Stimulated activated CD4-positive, alpha-beta T cell treated with anti-CD3 and anti-CD28 coated beads, Interleukin-4, amount 100 ng/mL, for 24 hours (primary cell): ENCODE measurements around the gene BMPER.

Experiments used
- DNase-seq: peaks from one replicate; pipeline ENCODE4 v3.0.0-alpha.2; 2020

Gene BMPER

DNA sequence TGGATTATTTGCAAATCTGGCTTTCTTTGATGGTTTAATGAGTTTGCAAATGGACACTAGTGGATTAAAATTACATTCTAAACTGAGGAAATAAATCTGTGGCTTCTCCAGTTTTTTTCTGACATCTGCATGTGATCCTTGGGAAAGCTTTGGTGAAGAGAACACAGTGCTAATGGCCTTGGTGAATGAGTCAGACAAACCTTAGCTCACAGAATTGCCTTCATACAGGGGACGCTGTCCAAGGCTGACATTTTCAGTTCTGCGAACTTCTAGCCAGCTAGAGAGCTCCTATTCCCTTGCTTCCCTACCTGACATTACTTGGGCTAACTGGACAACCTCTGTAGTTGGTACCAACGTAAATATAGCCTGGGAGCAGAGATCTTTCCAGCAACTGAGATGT is 21.2 kb downstream of the BMPER start:
- no peak for DNase-seq

DNA sequence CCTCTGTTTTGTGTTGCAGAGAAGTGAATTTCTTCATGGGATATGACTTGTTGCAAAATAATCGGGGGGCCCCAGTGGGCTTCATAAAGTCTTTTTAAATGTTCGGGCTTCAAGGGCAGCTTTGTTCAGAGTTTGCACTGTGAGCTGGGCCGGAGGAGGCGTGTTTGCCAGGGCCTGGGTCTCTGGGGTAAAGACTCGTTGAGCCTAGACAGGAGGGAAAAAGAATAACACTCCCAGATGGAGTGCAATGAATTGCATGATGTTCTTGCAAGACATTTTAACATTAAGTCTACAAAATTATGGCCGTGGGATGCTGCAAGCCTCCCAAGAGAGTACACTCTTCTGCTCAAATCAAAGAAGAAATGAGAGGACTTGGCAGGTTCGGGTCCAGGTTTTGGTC is 23.6 kb downstream of the BMPER start:
- no peak for DNase-seq

DNA sequence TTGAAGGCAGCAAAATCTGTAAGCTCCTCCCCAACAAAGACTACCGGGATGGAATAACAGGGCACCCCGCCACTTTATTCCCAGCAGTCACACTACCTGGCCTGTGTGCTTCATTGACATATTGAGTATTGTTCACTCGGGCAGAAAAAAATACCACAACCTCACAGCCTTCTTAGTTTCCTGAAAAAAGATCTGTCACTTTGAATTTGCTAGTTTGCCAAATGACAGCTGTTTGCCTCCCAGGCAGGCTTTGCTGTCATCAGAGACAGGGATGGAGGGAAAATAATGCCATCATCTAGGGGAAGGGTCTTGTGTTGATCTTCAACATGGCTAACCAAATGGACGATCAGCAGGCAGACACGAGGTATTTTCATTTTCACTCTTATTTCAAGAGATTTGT is 26.9 kb downstream of the BMPER start:
- DNase-seq = no peak

DNA sequence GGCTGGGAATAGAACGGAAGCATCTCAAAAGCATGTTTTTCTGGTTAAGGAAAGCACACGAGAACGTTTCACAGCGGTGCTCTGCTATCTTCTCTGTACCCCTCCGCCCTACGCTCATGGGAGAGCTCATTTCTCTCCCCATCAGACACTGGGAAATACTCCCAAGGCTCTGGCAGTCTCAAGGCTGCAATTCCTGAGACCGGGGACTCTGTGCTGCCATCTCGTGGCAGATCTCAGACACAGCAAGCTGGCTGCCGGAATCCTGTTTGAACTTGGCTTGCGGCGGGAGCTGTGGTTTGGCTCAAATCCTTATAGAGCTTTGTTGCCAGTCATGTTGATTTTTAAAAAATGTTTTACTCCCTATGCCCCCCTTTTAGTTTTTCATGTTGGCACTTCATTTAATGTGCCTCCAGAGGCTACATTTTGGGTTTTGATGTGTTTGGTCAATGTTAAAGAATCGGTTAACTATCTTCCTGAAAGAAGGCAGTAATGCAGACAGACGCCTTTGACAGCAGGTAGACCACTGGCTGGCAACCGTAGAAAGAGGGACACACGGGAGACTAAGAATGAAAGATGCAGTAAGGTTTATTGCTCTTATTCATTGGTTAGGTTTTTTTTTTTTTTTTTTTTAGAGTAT is 27.6 kb downstream of the BMPER start:
- peak; percentile 64 for DNase-seq

DNA sequence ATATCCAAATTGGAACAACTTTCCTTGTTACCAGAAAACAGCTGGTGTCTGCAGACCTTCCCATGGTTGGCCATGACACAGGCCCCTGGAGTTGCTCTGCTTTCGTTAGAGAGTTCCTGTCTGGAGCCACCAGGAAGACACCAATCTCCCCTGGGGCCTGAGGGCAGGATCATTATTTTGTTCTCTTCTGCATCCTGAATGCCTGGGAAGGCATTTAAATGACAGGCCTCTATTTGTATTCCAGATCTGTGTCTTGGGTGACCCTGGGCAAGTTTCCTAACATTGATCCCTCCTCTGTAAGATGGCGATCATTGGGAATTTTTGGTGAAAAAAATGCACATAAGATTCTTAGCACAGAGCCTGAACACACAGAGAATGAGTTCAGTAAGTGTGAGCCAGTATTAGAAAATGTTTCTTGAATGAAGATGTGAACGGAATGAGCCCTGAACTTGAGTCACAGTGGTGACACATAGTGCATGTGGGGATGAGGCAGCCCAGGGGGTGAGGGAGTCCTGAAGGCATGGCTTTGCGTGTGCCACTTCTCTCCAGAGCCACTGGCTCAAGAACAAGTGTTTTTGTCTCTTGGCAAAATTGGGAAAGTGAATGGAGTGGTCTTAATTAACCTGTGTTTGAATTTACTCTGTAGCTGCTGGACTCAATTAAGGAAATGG is 28.4 kb downstream of the BMPER start:
- no peak for DNase-seq

DNA sequence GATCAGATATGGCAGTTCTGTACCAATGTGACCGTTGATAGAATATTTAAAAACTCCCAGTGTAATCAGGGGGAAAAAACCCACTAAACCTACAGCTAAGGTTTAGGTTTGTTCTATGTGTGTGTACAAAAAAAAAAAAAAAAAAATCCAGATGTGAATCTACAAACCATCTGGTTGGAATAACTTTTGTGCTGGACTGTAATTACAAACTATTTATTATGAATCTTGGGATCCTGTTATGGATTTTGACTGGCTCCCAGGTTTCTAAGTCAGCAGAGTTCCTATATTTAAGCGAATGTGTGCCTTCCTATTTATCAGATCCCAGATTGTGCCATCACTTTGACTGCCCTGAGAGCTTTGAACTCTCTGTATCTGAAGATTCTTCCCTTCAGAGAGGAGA is 29.1 kb downstream of the BMPER start:
- DNase-seq = no peak

DNA sequence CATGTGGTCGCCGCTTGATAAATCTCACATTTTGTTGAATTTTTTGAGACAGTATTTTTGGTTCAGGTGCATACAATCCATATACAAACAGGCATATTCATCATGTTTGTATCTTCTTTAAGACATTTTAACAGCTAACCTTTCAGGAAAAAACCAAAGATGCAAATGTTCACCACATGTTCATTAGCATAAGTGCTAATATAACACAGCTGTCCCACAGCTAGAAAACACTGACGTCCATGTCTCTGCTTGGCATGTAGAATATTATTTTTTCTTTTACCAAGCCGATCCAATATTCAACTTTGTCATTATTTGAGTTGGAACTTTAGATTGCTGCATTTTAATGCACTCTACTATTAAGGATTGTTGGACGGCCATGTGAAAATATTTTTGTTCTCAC is 31.2 kb downstream of the BMPER start:
- DNase-seq = no peak

DNA sequence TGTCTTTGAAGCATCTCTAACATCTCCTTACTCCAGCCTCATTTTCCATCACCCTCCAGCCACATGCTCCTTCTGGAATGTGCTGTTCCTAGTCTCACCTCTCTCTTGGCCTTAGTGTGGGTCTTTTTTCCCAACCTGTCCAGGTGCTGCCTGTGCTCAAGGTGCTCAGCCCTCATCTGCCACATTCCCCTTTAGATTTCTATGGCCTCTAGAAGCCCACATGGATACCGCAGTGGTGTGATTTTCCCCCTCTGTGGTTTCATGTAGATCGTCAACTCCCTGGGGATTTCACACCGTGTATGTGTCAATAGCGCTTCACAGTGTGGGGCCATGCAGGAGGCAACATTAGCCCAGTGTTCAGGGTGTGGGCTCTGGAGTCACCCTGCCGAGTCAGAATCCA is 32.5 kb downstream of the BMPER start:
- DNase-seq = no peak

DNA sequence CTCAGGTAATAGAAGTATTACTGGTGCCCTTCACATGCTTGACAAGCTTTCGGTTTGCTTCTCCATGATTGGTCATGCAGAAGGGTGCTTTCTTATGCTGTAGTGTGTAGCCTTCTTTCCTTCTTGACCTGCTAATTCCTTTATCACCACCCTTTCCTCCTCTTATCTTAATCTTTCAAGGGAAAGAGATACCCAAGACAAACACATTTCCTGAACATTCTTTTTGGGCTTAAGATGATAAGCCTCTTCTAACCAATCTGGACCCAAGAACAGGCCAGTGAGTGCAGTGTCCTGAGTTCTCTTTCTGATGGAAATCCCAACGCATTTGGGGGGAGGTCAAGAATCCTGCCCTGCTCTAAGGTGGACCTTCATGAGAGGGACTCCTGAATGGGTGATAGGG is 33.8 kb downstream of the BMPER start:
- DNase-seq = no peak

DNA sequence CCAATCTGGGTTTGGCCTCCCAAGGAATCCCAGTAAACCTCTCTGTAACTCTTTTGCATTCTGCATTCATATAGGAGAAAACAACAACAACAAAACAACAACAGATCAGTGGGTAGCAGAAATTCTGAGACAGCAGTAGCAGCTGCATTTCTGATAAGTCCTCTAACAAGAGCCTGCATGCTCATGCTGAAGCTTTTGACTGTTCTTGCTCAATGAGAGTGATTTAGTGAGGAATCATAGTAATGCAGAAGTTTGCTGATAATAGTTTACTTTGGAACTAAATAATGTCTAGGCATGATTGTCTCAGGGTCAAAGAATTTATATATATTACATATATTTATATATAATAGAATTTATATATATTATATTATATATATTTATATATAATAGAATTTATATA is 35.2 kb downstream of the BMPER start:
- DNase-seq = no peak

DNA sequence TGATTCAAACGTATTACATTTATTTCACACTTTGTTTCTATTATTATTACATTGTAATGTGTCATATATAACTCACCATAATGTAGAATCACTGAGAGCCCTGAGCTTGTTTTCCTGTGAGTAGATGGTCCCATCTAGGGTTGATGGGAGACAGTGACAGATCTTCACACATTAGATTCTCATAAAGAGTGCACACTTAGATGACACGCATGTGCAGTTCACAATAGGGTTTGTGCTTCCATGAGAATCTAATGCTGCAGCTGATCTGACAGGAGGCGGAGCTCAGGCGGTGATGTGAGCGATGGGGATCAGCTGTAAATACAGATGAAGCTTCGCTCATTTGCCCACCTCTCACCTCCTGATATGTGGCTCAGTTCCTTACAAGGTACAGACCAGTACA is 36.1 kb downstream of the BMPER start:
- DNase-seq = no peak

DNA sequence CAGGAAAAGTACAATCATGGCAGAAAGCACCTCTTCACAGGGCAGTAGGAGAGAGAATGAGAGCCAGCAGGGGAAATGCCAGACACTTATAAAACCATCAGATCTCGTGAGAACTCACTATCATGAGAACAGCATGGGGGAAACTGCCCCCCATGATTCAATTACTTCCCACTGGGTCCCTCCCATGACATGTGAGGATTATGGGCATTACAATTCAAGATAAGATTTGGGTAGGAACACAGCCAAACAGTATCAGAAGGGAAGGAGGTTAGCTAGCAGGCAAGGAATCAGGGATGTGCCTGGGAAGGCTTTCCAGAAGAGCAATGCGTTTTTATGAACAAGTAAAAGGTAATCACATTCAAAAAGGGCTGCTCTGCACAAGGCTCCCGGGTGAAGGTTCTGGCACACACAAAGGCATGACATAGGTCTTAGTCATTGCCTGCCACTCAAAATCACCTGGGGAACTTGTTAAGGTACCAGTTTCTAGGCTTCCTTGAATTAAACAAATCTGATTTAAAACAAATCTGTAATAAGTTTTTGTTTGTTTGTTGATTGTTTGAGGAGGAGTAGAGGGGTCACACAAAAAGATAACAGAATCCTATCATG is 40.9 kb downstream of the BMPER start:
- DNase-seq = no peak

DNA sequence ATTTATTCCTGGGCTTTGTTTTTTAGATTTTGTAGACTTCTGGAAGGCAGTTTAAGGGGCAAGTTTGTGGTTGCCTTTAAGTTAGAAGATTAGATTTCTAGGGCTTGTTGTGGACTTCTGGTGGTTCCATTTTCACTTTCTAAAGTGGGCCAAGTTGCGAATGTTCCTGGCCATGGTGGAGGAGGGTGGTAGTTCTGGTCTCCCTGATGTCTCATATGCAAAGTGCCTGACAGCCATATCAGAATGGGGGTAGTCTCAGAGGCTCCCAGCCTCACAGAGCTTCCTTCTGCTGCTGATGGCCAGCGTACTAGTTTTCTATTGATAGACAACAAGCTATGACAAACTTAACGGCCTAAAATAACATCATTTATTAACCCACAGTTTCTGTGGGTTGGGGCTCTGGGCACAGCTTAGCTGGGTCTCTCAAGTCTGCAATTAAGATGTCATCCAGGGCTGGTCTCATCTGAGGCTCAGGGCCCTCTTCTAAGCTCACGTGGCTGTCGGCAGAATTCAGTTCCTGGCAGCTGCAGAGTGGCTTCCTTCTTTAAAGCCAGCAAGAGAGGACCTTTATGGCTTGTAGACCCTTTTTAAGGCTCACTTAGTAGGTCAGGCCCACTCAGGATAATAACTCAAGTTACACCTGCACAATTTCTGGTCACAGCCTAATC is 44.8 kb downstream of the BMPER start:
- no peak for DNase-seq

DNA sequence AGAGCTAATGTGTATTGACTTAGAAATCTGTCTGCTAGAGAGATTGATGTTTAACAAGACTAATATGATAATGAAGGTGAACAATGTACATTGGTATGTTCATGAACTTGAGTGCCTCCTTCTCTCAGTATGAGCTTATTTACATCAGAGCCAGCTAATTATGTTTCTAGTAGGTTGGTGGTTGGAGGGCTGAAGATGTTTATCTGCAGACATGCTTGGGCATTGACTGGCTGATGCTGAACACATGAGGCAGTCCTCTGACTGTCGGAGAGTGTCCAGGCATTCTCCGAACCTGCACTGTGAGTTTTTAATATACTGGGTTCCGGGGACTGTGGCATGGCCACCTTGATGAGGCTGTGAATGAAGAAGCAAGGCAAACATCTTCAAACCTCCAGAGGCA is 47.5 kb downstream of the BMPER start:
- no peak for DNase-seq

DNA sequence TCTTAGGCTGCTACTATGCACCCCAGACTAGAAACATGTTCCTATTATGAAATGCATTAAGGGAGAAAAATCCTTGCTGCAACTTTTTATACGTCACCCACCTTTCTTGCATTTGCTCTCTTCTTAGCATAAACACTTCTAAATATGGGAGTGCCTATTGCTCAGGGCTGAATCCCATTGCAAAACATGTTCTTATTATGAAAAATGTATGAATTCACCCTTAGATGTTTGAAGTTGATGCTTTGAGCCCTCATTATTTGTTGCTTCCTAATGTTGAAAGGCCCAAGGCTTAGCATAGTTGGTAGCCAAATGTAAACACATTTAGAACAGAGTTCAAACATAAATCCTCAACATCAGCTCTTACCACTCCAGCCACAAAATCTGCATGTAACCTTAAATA is 52.8 kb downstream of the BMPER start:
- no peak for DNase-seq

DNA sequence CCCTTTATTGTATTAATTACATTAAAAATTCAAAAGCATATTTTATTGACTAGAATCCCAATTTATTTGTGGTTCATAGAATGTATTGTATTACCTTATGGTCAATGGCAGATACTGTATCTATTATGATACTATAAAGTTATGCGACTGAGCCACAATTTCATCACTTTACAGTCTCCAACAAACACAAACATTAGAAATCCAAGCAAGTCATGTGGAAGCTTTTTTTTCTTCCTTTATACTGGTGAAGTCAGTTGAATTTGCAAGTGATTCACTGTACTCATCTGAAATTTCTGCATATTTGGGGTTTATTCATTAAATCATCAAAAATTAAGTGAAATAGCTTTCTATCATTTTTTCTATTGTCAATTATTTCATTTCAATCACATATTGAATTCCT is 54.3 kb downstream of the BMPER start:
- DNase-seq = no peak

DNA sequence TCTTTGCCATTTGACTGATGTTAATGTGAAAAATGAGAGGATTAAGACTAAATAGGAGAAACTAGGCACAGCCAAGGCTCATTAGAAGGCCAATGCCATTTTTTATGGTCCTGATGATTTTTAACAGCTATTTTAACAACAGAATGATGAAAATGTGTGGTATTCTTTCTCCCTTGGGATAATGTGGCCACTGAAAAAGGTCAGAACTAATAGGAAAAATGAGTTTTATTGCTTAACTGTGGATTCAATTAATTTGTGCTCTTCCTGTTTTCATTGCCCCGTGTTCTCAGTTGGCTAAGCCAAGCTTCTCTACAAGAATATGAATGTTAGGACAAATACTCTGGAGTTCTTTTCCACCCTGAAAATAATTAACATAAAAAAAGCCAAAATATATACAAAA is 56.6 kb downstream of the BMPER start:
- DNase-seq = no peak

DNA sequence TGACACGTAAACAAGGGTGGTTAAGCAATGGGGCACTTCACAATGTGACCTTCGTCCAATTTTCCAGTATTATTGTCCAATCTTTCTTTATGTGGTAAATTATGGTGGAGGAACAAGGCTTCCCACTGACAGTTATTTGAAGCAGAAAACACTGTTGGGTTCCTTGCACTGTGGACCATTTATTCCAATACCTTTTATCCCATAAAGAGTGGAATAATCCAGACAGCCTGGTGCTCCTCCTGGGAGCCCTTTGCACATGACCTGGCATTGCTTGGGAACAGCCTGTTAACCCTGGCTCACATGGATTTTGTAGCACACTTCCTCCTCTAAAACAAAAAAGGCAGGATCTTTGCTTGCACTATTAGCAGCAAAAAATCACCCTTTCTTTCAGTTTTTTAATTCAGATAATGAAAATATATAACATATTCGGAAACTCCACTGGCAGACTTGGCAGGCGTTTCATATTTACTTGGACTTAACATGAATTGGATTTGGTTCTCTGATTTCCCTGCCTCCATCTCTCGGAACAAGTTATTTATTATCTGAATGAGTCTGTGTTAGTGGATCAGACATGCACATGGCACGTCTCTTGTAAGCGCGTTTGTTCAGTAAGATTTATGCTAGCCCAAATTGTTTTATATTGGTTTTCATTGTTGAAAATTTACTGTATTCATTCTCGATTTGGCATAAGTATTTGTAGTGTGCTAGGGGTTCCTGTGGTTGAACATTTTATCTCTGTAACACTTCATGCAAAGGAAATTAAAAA is 59.3 kb downstream of the BMPER start:
- DNase-seq = no peak

DNA sequence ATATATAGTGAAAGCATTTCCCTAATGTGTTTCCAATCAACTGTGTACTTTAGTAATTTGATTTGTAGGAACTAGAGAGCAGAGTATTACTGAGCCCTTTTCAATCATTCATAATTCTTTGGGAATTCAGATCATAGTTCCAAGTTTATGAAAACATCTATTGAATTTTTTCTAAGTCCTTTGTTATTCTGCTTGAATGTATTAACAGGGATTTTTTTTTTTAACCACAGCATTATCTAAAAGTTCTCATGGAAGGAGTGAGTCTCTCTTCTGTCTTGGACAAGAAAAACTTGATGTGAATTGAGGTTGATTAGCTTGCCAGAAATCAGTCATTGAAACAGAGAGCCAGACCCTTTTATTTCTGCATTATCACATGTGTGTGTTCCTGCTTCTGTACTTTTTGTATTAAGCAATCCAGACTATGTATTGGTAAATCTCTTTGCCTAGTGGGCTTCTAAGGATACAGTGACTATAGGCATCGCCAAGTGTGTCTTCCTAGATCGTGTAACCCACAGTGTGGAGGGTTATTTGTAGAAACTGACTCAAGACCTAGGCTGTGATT is 59.9 kb downstream of the BMPER start:
- DNase-seq = no peak

DNA sequence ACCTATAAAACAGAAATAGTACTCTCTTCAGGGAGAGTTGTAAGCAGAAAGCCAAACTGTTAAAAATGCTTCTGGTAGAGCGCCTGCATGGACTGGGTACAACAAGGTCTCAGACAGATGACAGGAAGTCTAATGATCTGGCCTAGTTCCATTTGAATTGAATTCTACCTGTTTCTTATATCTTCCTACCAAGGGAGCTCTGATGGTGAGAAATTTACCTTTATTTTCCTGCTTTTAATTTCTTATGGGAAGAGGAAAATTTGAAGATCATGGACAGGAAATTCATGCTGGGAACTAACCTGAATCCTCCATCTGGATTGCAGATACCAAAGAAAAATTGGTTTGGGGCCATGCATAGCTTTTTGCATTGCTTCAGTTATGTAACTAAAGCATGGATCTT is 63.3 kb downstream of the BMPER start:
- no peak for DNase-seq

DNA sequence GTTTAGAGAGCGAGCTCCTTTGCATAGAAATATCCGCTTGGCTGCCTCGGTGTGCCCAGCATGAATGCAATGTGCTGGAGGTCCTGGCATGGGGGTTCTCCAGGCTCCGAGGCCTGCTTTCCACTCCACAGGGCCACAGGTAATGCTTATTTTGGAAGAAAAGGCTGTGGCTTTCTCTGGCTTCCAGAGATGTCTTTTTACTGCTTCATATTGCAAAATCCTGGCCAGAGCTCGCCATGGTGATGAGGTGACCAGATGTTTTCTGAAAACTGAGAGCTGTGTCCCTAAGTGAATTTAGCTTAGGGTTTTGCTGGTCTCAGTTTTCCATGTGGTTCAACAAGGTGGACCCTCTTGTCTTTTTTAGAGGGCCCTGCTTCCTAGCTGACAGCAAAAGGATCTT is 65.2 kb downstream of the BMPER start:
- no peak for DNase-seq

DNA sequence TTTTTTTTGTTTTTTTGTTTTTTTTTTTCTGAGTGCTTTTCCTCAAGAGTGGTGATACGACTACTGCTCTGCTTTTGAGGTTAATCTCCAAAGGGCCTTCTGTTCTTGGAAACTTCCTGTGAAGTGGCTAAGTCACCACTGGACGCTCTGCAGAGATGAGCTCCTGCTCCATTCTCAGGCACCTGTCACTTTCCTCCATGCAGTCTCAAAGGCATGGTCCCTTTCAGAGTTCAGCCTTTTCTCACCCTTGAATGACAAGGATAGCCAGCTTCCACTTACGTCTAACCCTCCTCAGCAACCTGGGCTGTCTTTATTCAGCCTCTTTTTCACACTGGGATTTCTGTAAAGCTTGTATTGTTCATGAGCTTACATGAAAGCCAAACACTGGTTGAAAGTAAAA is 65.8 kb downstream of the BMPER start:
- DNase-seq = no peak
